GM18868 (cell line): ENCODE data around the gene ALDOC.
A peak's percentile ranks its signal among the peaks of the same experiment; 100 is the strongest.
"Not testable (repeated sequence)": the region's sequence is repeated elsewhere in the genome, so short reads cannot be mapped to it uniquely, and the experiment has no call there.

Experiments
- ATAC-seq: cut with Tn5 transposase; IDR thresholded peaks from one replicate; pipeline ENCODE4 v1.9.1; 2021; ENCODE audit warnings: mild to moderate bottlenecking, moderate library complexity; ENCODE audit not compliant: unreplicated experiment

ALDOC gene

GRCh38 chr17:28576758-28577465, at the start of gene ALDOC:
Gene ALDOC, minus strand, starts transcription at chr17:28576895. Its CDS starts 1,363 bp downstream, at chr17:28575532.
- peak; percentile 84 for ATAC-seq

DNA sequence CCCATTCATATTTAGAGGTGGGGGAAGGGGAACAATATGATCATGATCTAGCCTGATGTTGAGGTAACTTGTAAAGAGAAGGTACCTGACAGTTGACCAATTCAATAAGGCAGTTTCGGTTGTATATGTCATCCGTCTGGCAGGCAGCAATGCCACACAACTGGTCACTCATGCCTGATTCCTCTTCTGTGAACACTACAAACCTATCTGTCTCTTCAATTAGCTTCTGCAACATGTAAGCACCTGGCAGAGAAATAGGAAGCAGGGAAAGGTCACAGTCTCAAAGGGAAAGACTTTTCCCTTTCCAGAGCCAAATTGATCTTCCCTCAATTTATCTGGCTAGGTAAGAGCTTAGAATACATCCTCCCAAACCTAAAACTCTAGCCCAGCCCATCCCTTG, 47.5 kb upstream of the ALDOC start:
- ATAC-seq: no peak

DNA sequence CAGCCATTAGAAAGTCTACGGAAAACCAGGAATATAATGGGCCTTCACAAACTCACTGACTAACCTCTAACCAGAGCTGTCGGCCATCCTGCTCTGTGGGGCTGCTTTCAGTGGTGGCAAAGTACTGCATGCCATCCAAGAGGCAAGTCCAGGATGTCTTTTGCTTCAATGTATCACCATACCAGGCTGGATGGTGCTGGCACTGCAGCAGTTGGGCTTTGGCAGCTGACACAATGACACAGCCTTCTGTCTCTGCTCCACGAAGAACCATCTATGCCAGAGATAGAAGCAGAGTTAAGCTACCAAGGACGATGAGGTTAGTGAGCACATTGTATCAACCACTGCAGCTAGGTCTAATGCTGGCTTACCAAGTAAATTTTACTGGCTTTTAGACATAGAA, 47.0 kb upstream of the ALDOC start:
- ATAC-seq: no peak

GRCh38 chr17:28622186-28622585, 45.5 kb upstream of the ALDOC start:
- ATAC-seq: no peak

DNA sequence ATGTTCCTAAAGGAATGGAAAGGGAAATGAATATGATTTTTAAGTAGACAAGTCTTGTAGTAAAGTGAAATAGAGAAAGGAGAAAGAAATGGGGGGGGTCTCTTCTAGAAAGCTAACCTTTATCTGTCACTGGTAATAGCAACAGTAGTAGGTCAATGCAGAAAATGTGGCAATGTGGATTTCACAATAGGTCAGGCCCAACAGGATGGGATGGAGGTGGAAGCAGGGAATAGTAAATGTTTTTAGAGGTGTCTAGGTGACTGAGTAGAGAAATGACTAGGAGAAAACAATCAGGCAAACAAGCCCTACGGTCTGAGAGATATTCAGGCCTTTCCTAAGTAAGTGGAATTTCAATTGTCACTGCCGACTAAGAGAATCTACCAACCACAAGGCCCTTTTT, 43.3 kb upstream of the ALDOC start:
- no peak for ATAC-seq

DNA sequence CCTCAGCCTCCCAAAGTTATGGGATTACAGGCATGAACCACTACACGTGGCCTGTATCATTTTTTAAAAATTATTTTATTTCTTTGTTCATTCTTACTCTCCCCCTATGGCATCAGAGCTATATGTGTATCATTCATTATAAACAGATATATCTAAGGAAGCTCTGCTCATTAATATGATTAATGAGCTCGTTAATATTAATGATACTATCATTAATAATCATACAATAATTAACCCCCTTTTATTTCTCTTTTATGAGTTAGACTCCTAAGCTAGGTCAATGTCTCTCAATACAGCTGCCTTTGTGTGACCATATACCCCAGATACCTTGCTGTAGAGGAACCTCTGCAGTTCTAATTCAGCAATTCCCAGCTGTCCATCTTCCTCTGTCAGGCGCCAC, 41.8 kb upstream of the ALDOC start:
- no peak for ATAC-seq

- no peak for ATAC-seq
Observed at GRCh38 chr17:28616281-28616680, 39.6 kb upstream of the ALDOC start.

DNA sequence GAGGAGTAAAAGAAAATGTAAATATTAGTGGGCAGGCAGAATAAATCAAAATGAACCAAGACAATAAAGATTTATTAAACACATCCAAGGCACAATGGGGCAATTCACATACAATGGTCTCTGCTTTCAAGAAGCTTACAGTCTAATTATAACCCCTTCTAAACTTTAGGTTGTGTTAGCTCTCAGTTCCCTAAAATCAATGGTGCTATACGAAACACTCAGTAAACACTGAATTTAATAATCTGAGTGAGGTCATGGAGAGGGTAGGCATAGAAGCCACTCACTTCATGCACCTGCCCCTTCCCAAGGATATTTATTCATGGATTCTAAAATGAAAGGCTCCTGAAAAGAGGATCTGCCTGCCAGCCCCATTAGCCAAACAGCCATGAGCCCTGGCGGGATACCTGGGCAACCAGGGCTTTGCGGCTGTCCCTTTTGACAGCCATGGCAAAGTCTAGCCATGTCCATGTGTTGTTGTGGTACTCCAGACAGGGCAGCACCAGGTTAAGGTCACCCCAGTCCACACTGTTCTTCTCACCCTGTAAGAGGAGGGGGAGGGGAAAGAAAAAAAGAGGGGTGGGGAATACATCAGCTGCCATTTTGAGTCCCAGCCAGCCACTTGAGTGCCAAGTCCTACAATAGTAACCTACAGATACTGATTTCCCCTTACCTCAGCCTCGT, 38.7 kb upstream of the ALDOC start:
- ATAC-seq: no peak

DNA sequence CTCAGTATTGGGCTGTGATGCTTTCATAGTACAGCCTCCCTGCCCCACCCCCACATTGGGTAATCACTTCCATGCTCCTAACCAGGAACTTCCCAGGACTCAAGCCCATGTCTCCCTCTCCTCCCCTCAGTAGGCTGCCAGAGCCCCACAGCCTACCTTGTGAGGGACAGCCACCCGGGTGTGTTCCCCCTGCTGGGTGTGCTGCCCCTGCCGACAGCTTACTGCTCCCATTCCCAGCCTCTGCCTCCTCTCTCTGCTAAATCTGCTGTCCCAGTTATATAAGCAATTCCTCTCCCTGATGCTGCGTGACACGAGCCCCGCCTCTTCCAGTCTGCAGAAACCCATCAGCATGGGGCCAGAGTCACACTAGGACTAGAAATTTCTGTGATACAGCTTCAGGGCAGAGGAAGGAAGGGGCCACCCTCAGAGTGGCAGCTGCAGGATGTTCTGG, 37.3 kb upstream of the ALDOC start, which contains the start of gene RSKR:
RSKR (minus strand) TSS at position 255 of the 451 bp plus-strand sequence; CDS start at position 231, 24 bp downstream.
- no peak for ATAC-seq

DNA sequence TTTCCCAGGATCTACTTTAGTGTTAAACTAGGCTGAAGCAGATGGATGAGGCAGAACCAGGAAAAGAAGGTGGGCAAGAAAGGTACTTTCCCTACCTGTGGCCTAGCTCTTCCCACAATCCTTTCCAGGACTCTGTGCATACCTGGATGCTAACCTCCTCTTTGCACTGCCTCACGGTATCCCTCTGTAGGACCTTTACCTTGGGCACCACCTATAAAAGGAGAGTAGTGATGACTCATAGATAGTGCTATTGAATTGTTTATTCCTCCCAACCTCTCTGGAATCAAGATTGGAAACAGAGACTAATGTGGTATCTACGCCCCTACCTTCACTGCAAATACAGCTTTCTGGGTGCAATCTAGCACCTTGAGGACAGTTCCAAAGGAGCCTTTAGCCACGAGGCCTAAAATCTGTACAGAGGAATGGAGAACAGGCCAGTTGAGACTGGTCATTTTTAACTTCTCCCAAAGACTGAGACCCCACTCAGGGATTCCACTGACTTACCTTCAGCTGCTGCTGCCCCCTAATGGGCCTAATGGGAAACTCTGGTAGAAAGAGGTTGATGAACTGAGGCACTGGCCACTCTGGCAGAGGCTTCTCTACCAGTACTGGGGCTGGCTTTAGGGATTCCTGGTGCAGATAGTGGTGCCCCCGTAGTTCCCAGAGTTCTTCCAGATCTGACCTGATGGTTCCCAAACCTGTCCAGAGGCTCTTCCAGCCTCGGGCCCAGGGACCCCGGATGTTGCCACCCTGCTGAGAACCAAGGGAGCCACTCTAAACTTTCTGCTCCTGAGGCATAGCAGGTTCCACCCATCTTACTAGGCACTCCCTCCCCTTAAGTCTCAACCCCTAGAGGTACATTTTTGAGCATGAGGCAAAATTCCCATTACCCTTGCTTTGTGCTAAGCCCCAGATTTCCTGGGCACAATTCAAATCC, 36.5 kb upstream of the ALDOC start:
- no peak for ATAC-seq

GRCh38 chr17:28612531-28612930, 35.8 kb upstream of the ALDOC start:
- no peak for ATAC-seq

DNA sequence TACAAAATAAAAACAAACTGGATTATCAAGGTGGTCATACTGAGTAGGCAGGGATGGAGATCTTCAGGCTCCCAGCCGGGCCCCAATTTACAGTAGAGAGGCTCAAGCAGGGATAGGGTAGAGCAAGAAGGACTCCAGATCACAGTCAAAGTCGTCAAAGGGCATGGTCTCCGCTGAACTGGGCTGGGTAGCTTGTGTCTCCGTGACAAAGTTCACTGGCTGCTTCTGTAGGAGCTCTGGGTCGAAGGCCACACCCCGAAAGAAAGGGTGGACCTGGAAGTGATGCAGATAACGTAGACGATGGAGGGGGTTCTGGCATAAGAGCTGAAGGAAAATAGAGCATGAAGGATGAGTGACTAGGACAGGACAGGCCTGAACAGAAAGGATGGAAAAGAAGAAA, 33.7 kb upstream of the ALDOC start:
- no peak for ATAC-seq

- ATAC-seq: not testable (repeated sequence)
Observed at GRCh38 chr17:28604031-28604430, 27.3 kb upstream of the ALDOC start.

GRCh38 chr17:28599311-28600184, 22.9 kb upstream of the ALDOC start:
- ATAC-seq: peak; percentile 58

GRCh38 chr17:28598799-28599310, 22.2 kb upstream of the ALDOC start, which contains the start of gene SPAG5:
Gene SPAG5, minus strand, starts transcription at chr17:28599025. Its CDS starts 79 bp downstream, at chr17:28598946.
- peak; percentile 79 for ATAC-seq

- ATAC-seq: no peak
Observed at GRCh38 chr17:28598389-28598788, 21.7 kb upstream of the ALDOC start.

DNA sequence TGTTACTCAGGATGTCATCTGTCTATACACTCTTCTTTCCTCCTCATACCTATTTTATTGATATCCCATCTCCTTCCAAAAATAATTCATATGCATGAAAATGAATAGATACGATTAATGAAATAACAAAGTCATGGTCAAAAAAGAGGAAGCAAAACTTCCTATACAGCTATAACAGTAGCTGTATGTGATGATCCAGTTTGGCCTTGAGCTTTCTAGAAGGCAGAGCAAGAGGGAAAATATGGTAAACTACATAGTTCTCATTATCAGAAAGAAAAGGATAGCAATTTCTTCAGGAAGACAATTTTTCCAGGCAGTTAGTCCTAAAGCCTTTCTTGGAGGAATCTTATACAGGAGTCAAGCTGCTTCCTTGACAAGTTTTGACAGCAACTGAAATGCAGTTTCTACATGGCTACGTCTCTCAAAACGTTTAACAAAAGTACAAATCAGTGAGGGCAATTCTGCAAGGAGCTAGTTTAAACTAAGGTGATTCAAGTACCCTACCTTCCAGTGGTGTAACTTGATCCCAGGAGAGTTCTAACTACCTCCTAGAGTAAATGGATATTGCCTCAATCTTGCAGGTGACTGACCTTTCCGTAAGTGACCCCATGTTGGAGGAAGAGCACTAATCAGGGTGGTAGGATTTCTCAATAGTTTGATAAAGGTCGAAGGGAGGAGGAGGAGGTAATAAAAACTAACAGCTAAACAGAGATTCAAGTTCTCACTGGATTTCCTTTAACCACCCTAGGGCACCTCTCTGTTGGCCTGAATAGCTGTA, 21.1 kb upstream of the ALDOC start:
- ATAC-seq: no peak

DNA sequence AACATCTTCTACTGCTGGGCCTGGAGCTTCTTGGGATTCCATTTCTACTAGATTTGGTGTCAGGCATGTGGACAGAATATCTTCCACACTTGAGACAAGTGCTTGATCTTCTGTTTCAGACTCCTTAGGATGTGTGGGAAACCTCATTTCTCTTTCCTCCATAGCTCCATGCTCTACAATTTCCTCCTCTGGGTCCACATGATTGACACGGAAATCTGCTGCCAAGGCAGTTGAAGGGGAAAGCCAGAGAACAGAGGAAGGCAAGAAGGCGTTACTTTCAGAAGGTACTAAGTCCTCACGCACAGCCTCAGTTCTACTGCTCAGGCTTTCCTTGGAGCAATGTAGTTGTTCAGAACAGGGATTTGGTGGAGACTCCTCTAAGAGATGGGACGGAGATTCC, 15.6 kb upstream of the ALDOC start:
- ATAC-seq: no peak

- ATAC-seq: no peak
Observed at GRCh38 chr17:28585851-28586250, 9.2 kb upstream of the ALDOC start.
